Endothelial cell of umbilical vein (primary cell): Measurements from ENCODE around the gene TRAF7. TPM values are rescaled to one million over a fixed set of nuclear protein-coding genes. Genes with fewer than 3 reads are reported as not detected.

ENCODE experiments used
- BruUV-seq: library from RNA; stranded (reverse); fragments of 400-500 nt; replicated peaks from 2 replicates; lab custom pipeline; 2021; lab: Mats Ljungman, UMichigan
- CTCF ChIA-PET: fragments of 300-600, 350-600 bp; sonication (Branson Sonifier 250); formaldehyde crosslinking; loops from one replicate; lab custom pipeline; 2021; ENCODE audit warnings: antibody characterized with exemption, inconsistent platforms; lab: Charles Lee
- POLR2A ChIA-PET: fragments of 300-600, 350-600 bp; sonication (Branson Sonifier 250); formaldehyde crosslinking; loops from one replicate; lab custom pipeline; 2021; ENCODE audit warnings: antibody characterized with exemption, inconsistent platforms; lab: Charles Lee
- DNase-seq: peaks from one replicate; pipeline ENCODE4 v3.0.0-alpha.2; 2011; ENCODE audit warnings: low read depth, low spot score
- FAIRE-seq: peaks from 2 replicates; lab custom pipeline; 2011; peaks lifted over from hg19 to GRCh38; lab: Jason Lieb, UNC
- H2AFZ ChIP-seq: 2 replicates; pipeline ENCODE4 v1.6.0; 2012; ENCODE audit warnings: low read depth, low read length, control low read depth, inconsistent platforms
- H3K27ac ChIP-seq: 2 replicates; pipeline ENCODE4 v1.5.1; 2011; ENCODE audit warnings: low read depth, mild to moderate bottlenecking, control low read depth, low read length, moderate library complexity; ENCODE audit not compliant: insufficient read depth
- H3K27me3 ChIP-seq, 2 experiments: 2 replicates each; pipeline versions ENCODE4 v1.6.0 to v1.6.1; 2011; ENCODE audit warnings: low read length in 2 of 2, mixed read lengths in 1 of 2; ENCODE audit not compliant: control insufficient read depth in 2 of 2, insufficient read depth in 2 of 2
- H3K36me3 ChIP-seq, 2 experiments: 2 replicates in 1 of 2; 3 replicates in 1 of 2; pipeline ENCODE4 v1.5.1; 2011; ENCODE audit warnings: low read length in 2 of 2, mild to moderate bottlenecking in 1 of 2, moderate library complexity in 1 of 2; ENCODE audit not compliant: control insufficient read depth in 2 of 2, insufficient read depth in 2 of 2; ENCODE audit errors: extremely low read depth in 1 of 2
- H3K4me1 ChIP-seq: 3 replicates; pipeline ENCODE4 v1.5.1; 2011; ENCODE audit warnings: mild to moderate bottlenecking, low read length; ENCODE audit not compliant: control insufficient read depth, insufficient read depth; ENCODE audit errors: extremely low read depth
- H3K4me2 ChIP-seq: 2 replicates; pipeline ENCODE4 v1.6.1; 2011; ENCODE audit warnings: low read length, control low read depth, mixed read lengths; ENCODE audit not compliant: insufficient read depth
- H3K4me3 ChIP-seq, 3 experiments: fragments of 200-600 bp in 1 of 3; sonication (generic), shearing (Covaris generic) in 1 of 3; replicated peaks in 1 of 3; 2 replicates each; pipeline ENCODE4 v1.5.1; 2011 to 2016; ENCODE audit warnings: control low read depth in 3 of 3, low read length in 3 of 3, mild to moderate bottlenecking in 2 of 3, inconsistent platforms in 1 of 3, low read depth in 1 of 3, moderate library complexity in 1 of 3; ENCODE audit not compliant: insufficient read depth in 1 of 3
- H3K79me2 ChIP-seq: 2 replicates; pipeline ENCODE4 v1.6.0; 2012; ENCODE audit warnings: low read length, inconsistent platforms; ENCODE audit not compliant: control insufficient read depth, insufficient read depth
- H3K9ac ChIP-seq: replicated peaks from 2 replicates; pipeline ENCODE3; 2011; ENCODE audit warnings: low read length, control low read depth; ENCODE audit not compliant: insufficient read depth; ENCODE audit errors: extremely low read depth
- H3K9me1 ChIP-seq: replicated peaks from 3 replicates; pipeline ENCODE4 v1.6.0; 2011; ENCODE audit warnings: mild to moderate bottlenecking, low read length; ENCODE audit not compliant: control insufficient read depth, insufficient read depth; ENCODE audit errors: extremely low read depth
- H3K9me3 ChIP-seq: replicated peaks from 2 replicates; pipeline ENCODE4 v1.5.1; 2012; ENCODE audit warnings: low read length, inconsistent platforms; ENCODE audit not compliant: control insufficient read depth, insufficient read depth
- H4K20me1 ChIP-seq: replicated peaks from 2 replicates; pipeline ENCODE3; 2011; ENCODE audit warnings: mild to moderate bottlenecking, low read length; ENCODE audit not compliant: control insufficient read depth, insufficient read depth; ENCODE audit errors: extremely low read depth
- JUN ChIP-seq: IDR thresholded peaks from 2 replicates; pipeline ENCODE4 v1.6.1; 2011; ENCODE audit warnings: borderline replicate concordance, low read depth; ENCODE audit not compliant: insufficient read length, insufficient read depth
- MYC ChIP-seq: IDR thresholded peaks from one replicate; pipeline ENCODE4 v1.6.1; 2011; ENCODE audit warnings: mild to moderate bottlenecking, low read depth, low read length
- POLR2A ChIP-seq: IDR thresholded peaks from 2 replicates; pipeline ENCODE4 v1.6.1; 2012; ENCODE audit warnings: low read depth, mild to moderate bottlenecking, control low read depth, low read length
- POLR2AphosphoS5 ChIP-seq: IDR thresholded peaks from 2 replicates; pipeline ENCODE4 v1.6.1; 2012; ENCODE audit warnings: low read depth, mild to moderate bottlenecking, control low read depth, low read length, moderate library complexity; ENCODE audit not compliant: insufficient read depth
- dilution Hi-C: fragments of 300-500 bp; cut with MboI; formaldehyde crosslinking; loops from one replicate; pipeline ENCODE4 v1.15.0; 2019; ENCODE audit warnings: low sequenced_read_pairs; ENCODE audit not compliant: extremely low pct_ligation_motif_present
- intact Hi-C: fragments of 100-400 bp; cut with micrococcal nuclease; formaldehyde crosslinking; loops from one replicate; pipeline ENCODE4 v1.10.0; 2022
- polyA plus RNA-seq, 4 experiments: library from polyadenylated mRNA; depleted of rRNA in 3 of 4; stranded (reverse) in 3 of 4; unstranded in 1 of 4; fragments of >200 nt; gene quantifications; 2 replicates each; pipeline versions ENCODE4 v1.2.1 to v1.2.3, GENCODE V29; 2011 to 2012; ENCODE audit warnings: missing spikeins in 1 of 4
- total RNA-seq: library from RNA; stranded (reverse); gene quantifications from 2 replicates; pipeline ENCODE4 v1.2.3, GENCODE V29; 2021

Gene TRAF7
- total and polyA plus RNA-seq, 2 donors (not counting 3 experiments of a cell fraction or from before 2014, with no cell fraction given), result 141 to 175 TPM

- no peak overlapping the region for H3K9ac ChIP-seq
- POLR2A ChIA-PET, result interaction anchor here (1.2 kb wide), 1 partner anchor 26 kb away, joined by 6 read pairs; the partner anchor contains the start of gene TRAF7
- no peak overlapping the region for H3K4me2 ChIP-seq
- H3K9me3 ChIP-seq, result no peaks in the 10 kb centered on the region
- H3K36me3 ChIP-seq, result peaks cover 2% of the 10 kb centered on the region in 2 experiments
- BruUV-seq, result no TSS peak
- no peaks in the 10 kb centered on the region for H3K27me3 ChIP-seq
- H3K4me3 ChIP-seq, result no peak overlapping the region
- H2AFZ ChIP-seq, result no peak overlapping the region
- H3K79me2 ChIP-seq, result no peaks in the 10 kb centered on the region
- no peak for DNase-seq
- no peak for FAIRE-seq
- dilution Hi-C loops (no loop called here), intact Hi-C loops (no loop called here)
- no peaks in the 10 kb centered on the region for H4K20me1 ChIP-seq
- CTCF ChIA-PET, result no interaction called here
- no peaks in the 10 kb centered on the region for H3K9me1 ChIP-seq
- H3K4me1 ChIP-seq, result no peaks in the 10 kb centered on the region
- TF ChIP-seq MYC (no peak), POLR2AphosphoS5 (no peak), POLR2A (no peak)
- no peak overlapping the region for H3K27ac ChIP-seq
Measured at GRCh38 chr16:2181952-2182351, 26.4 kb downstream of the TRAF7 start.

DNA sequence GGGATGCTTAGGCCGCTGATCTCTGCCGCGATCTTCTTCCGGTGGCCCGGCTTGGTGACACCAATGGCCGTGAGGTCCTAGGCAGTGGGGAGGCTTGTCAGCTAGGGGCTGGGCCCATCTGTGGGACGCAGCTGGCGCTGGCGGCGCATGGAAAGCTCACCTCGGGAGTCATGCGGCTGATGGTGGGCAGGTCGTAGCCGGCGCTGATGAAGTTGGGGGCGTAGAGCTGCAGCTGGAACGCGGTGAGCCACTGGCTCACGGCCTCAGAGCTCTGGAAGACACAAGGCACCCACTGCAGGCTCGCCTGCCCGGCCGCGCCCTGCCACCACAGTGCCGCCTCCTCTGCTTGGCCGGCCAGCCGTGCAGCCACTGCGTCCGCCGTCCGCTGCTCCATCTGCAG lies 28.1 kb downstream of the TRAF7 start:
- Histone ChIP-seq H3K79me2 (no peaks in the 10 kb centered on the region), H3K4me1 (no peaks in the 10 kb centered on the region), H4K20me1 (no peaks in the 10 kb centered on the region), H3K9me1 (no peaks in the 10 kb centered on the region), H3K9ac (no peak overlapping the region), H3K27ac (no peak overlapping the region), H3K9me3 (no peaks in the 10 kb centered on the region), H3K36me3 (no peaks in the 10 kb centered on the region), H2AFZ (no peak overlapping the region), H3K4me3 (no peak overlapping the region), H3K4me2 (no peak overlapping the region), H3K27me3 (no peaks in the 10 kb centered on the region)
- ChIA-PET CTCF (no interaction called here), POLR2A (interaction anchor here (1.9 kb wide), 1 partner anchor 29 kb away, joined by 5 read pairs; the partner anchor contains the start of gene TRAF7)
- intact Hi-C loops (no loop called here), dilution Hi-C loops (no loop called here)
- no peak for FAIRE-seq
- no peak for TF ChIP-seq JUN
- no peak for TF ChIP-seq MYC
- no TSS peak for BruUV-seq
- DNase-seq, result no peak
